Activated CD4-positive, alpha-beta T cell treated with anti-CD3 and anti-CD28 coated beads, Interleukin-2, amount 50 U/mL, for 1 hour (primary cell): ENCODE data around the gene C1orf185.
"Not testable (repeated sequence)": the region's sequence is repeated elsewhere in the genome, so short reads cannot be mapped to it uniquely, and the experiment has no call there.

ENCODE experiments used
- DNase-seq: peaks from one replicate; pipeline ENCODE4 v3.0.0-alpha.2; 2020

Gene C1orf185

GRCh38 chr1:51101976-51102375, at the start of gene C1orf185:
Gene C1orf185, plus strand, starts transcription at chr1:51102228. Its CDS starts 6 bp downstream, at chr1:51102234.
- no peak for DNase-seq

GRCh38 chr1:51058858-51059257, 43.2 kb upstream of the C1orf185 start:
- DNase-seq, result no peak

GRCh38 chr1:51061231-51061918, 40.7 kb upstream of the C1orf185 start:
- no peak for DNase-seq

- DNase-seq, result no peak
These were observed 38.9 kb upstream of the C1orf185 start for GRCh38 chr1:51063121-51063520.

GRCh38 chr1:51070011-51070410, 32.0 kb upstream of the C1orf185 start:
- DNase-seq, result no peak

- DNase-seq, result no peak
These were observed 31.4 kb upstream of the C1orf185 start for GRCh38 chr1:51070640-51071039.

GRCh38 chr1:51071291-51072042, 30.6 kb upstream of the C1orf185 start:
- DNase-seq, result no peak

- no peak for DNase-seq
These were observed 30.0 kb upstream of the C1orf185 start for GRCh38 chr1:51072043-51072439.

- DNase-seq, result no peak
These were observed 29.4 kb upstream of the C1orf185 start for GRCh38 chr1:51072651-51073050.

GRCh38 chr1:51073456-51073855, 28.6 kb upstream of the C1orf185 start:
- no peak for DNase-seq

GRCh38 chr1:51086496-51087271, 15.3 kb upstream of the C1orf185 start:
- no peak for DNase-seq

GRCh38 chr1:51088474-51088873, 13.6 kb upstream of the C1orf185 start:
- DNase-seq, result no peak

- no peak for DNase-seq
These were observed 8.4 kb upstream of the C1orf185 start for GRCh38 chr1:51093581-51093980.

- DNase-seq, result no peak
These were observed 4.9 kb upstream of the C1orf185 start for GRCh38 chr1:51097171-51097570.

- DNase-seq, result no peak
These were observed 1.7 kb upstream of the C1orf185 start for GRCh38 chr1:51100264-51100880.

- DNase-seq, result no peak
These were observed 12.1 kb downstream of the C1orf185 start for GRCh38 chr1:51114137-51114536.

- no peak for DNase-seq
These were observed 13.8 kb downstream of the C1orf185 start for GRCh38 chr1:51115714-51116404.

- no peak for DNase-seq
These were observed 17.3 kb downstream of the C1orf185 start for GRCh38 chr1:51119331-51119730.

- DNase-seq, result no peak
These were observed 18.6 kb downstream of the C1orf185 start for GRCh38 chr1:51120629-51121028.

- not testable (repeated sequence) for DNase-seq
These were observed 25.1 kb downstream of the C1orf185 start for GRCh38 chr1:51127152-51127551.

- DNase-seq, result no peak
These were observed 29.2 kb downstream of the C1orf185 start for GRCh38 chr1:51131185-51131584.

- DNase-seq, result no peak
These were observed 31.0 kb downstream of the C1orf185 start for GRCh38 chr1:51133045-51133444.

- not testable (repeated sequence) for DNase-seq
These were observed 35.7 kb downstream of the C1orf185 start for GRCh38 chr1:51137696-51138095.
